SK-N-MC (cell line): ENCODE measurements around the gene SRRM4.
"Not testable (repeated sequence)": the region's sequence is repeated elsewhere in the genome, so short reads cannot be mapped to it uniquely, and the experiment has no call there.

Experiments used
- DNase-seq: peaks from one replicate; pipeline ENCODE4 v3.0.0-alpha.2; 2011; ENCODE audit warnings: low read depth, low spot score
- H3K27ac ChIP-seq: fragments of 200-600 bp; sonication (generic); 2 replicates; pipeline ENCODE4 v1.5.1; 2016; ENCODE audit warnings: mixed run types
- H3K36me3 ChIP-seq: fragments of 200-600 bp; sonication (generic); 2 replicates; pipeline ENCODE4 v1.6.1; 2017; ENCODE audit warnings: antibody characterized with exemption, low read length, mixed read lengths; ENCODE audit not compliant: insufficient read depth
- H3K4me3 ChIP-seq: fragments of 200-600 bp; sonication (generic); 2 replicates; pipeline ENCODE4 v1.5.1; 2016
- H3K9ac ChIP-seq: fragments of 200-600 bp; sonication (generic); 2 replicates; pipeline ENCODE4 v1.8.0; 2017; ENCODE audit warnings: mixed run types, mixed read lengths; ENCODE audit not compliant: insufficient read length
- H3K9me3 ChIP-seq: fragments of 200-600 bp; sonication (generic); 2 replicates; pipeline ENCODE4 v1.6.1; 2017; ENCODE audit warnings: low read depth, mild to moderate bottlenecking, antibody characterized with exemption, low read length, moderate library complexity, mixed read lengths
- EZH2 ChIP-seq: fragments of 200-600 bp; sonication (generic); IDR thresholded peaks from one replicate; pipeline ENCODE4 v1.6.1; 2017; ENCODE audit warnings: antibody characterized with exemption
- FOXP2 ChIP-seq: optimal IDR thresholded peaks from 2 replicates; pipeline ENCODE3; 2011; ENCODE audit warnings: mild to moderate bottlenecking, moderate library complexity; ENCODE audit not compliant: insufficient read depth; ENCODE audit errors: extremely low read length, control extremely low read depth
- POLR2AphosphoS5 ChIP-seq: IDR thresholded peaks from 2 replicates; pipeline ENCODE4 v1.6.1; 2012; ENCODE audit warnings: mild to moderate bottlenecking, low read depth, low read length, borderline replicate concordance

The SRRM4 gene

DNA sequence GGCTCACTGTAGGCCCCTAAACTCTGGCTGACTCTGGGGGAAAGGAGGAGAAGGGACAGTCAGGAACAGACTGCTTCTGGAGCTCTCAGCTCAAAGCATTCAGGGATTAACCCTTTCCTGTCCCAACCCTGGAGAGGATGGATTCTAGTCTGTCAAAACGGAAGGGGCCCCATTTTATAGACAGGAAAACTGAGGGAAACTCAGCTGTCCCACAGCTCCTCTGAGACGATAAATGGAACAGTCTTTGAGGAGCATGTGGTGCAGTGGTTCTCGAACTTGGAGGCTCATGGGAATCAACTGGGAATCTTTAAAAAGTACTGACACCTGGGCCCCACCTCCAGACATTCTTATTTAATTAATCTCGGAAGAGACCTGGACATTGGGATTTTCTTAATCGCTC is 23.7 kb downstream of the SRRM4 start:
- no peak for TF ChIP-seq POLR2AphosphoS5
- no peak for TF ChIP-seq FOXP2
- no peak for TF ChIP-seq EZH2
- no peak for DNase-seq
- H3K9ac ChIP-seq: no peak overlapping the region

GRCh38 chr12:119005913-119006312 is 24.6 kb downstream of the SRRM4 start:
- H3K4me3 ChIP-seq: no peak overlapping the region
- no peak overlapping the region for H3K9ac ChIP-seq
- no peaks in the 10 kb centered on the region for H3K9me3 ChIP-seq
- H3K36me3 ChIP-seq: no peaks in the 10 kb centered on the region
- H3K27ac ChIP-seq: no peak overlapping the region
- no peak for DNase-seq
- TF ChIP-seq EZH2 (no peak), POLR2AphosphoS5 (no peak), FOXP2 (no peak)

More for the DNA sequence above, 23.7 kb downstream of the SRRM4 start:
- no peaks in the 10 kb centered on the region for H3K36me3 ChIP-seq
- H3K9me3 ChIP-seq: no peaks in the 10 kb centered on the region
- no peak overlapping the region for H3K27ac ChIP-seq
- H3K4me3 ChIP-seq: no peak overlapping the region

DNA sequence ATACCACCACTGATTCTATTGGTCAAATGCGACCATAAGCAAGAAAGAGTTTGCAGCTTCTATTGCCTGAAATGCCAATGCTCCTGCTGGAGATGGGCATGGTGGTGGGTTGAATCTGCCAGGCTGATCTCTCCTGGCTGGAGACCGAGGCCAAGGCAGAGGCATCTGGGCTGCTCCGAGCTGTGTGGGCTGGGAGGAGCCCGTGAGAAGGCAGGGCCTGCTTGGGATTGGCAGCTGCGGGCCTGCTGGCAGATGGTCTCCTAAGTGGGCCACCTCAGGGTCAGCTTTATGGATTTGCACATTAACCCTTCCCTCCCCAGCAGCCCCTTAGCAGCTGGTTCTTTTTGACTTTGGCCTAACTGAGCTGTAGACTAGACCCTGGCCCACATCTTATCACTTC is 25.4 kb downstream of the SRRM4 start:
- no peak for DNase-seq
- Histone ChIP-seq H3K4me3 (no peak overlapping the region), H3K27ac (no peak overlapping the region), H3K9ac (no peak overlapping the region), H3K9me3 (no peaks in the 10 kb centered on the region), H3K36me3 (no peaks in the 10 kb centered on the region)
- TF ChIP-seq EZH2: no peak
- TF ChIP-seq POLR2AphosphoS5: no peak
- no peak for TF ChIP-seq FOXP2

GRCh38 chr12:119008273-119008672 is 26.9 kb downstream of the SRRM4 start:
- H3K27ac ChIP-seq, H3K9me3 ChIP-seq, H3K9ac ChIP-seq, H3K36me3 ChIP-seq, H3K4me3 ChIP-seq, DNase-seq: not testable (repeated sequence)

GRCh38 chr12:119008691-119009221 is 27.4 kb downstream of the SRRM4 start:
- Histone ChIP-seq H3K27ac (no peak overlapping the region), H3K9me3 (no peaks in the 10 kb centered on the region), H3K36me3 (no peaks in the 10 kb centered on the region), H3K9ac (no peak overlapping the region), H3K4me3 (no peak overlapping the region)
- DNase-seq: no peak
- TF ChIP-seq FOXP2: no peak
- TF ChIP-seq EZH2: no peak
- TF ChIP-seq POLR2AphosphoS5: no peak

DNA sequence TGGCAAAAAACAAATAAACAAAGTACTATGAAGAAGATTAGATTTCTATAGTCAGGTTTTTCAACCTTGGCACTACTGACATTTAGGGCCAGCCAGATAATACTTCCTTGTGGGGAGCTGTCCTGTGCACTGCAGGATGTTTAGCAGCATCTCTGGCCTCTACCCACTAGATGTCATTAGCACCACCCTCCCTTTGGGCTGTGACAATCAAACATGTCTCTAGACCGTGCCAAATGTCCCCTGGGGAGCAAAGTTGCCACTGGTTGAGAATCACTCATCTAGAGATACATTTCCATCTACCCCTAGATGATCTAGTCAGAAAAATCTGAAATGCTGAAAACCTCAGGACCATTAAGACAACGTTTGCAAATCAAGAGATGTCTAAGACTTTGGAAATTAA is 29.9 kb downstream of the SRRM4 start:
- DNase-seq: no peak
- no peaks in the 10 kb centered on the region for H3K9me3 ChIP-seq
- H3K9ac ChIP-seq: no peak overlapping the region
- no peaks in the 10 kb centered on the region for H3K36me3 ChIP-seq
- no peak for TF ChIP-seq POLR2AphosphoS5
- H3K4me3 ChIP-seq: no peak overlapping the region
- H3K27ac ChIP-seq: no peak overlapping the region

GRCh38 chr12:119012179-119012578 is 30.8 kb downstream of the SRRM4 start:
- no peaks in the 10 kb centered on the region for H3K36me3 ChIP-seq
- no peak for DNase-seq
- H3K9me3 ChIP-seq: no peaks in the 10 kb centered on the region

GRCh38 chr12:119013023-119013422 is 31.7 kb downstream of the SRRM4 start:
- no peak for DNase-seq
- no peak overlapping the region for H3K4me3 ChIP-seq
- TF ChIP-seq FOXP2: no peak
- H3K27ac ChIP-seq: no peak overlapping the region
- H3K9ac ChIP-seq: no peak overlapping the region
- no peaks in the 10 kb centered on the region for H3K9me3 ChIP-seq
- H3K36me3 ChIP-seq: no peaks in the 10 kb centered on the region

More at GRCh38 chr12:119012179-119012578, 30.8 kb downstream of the SRRM4 start:
- no peak overlapping the region for H3K9ac ChIP-seq
- H3K4me3 ChIP-seq: no peak overlapping the region
- TF ChIP-seq POLR2AphosphoS5 (no peak), EZH2 (no peak), FOXP2 (no peak)
- no peak overlapping the region for H3K27ac ChIP-seq

- Histone ChIP-seq H3K9me3 (no peaks in the 10 kb centered on the region), H3K36me3 (no peaks in the 10 kb centered on the region), H3K4me3 (no peak overlapping the region), H3K27ac (no peak overlapping the region), H3K9ac (no peak overlapping the region)
- TF ChIP-seq FOXP2: no peak
- no peak for TF ChIP-seq POLR2AphosphoS5
- no peak for TF ChIP-seq EZH2
- DNase-seq: no peak
Measured at GRCh38 chr12:119014368-119014767, 33.0 kb downstream of the SRRM4 start.

DNA sequence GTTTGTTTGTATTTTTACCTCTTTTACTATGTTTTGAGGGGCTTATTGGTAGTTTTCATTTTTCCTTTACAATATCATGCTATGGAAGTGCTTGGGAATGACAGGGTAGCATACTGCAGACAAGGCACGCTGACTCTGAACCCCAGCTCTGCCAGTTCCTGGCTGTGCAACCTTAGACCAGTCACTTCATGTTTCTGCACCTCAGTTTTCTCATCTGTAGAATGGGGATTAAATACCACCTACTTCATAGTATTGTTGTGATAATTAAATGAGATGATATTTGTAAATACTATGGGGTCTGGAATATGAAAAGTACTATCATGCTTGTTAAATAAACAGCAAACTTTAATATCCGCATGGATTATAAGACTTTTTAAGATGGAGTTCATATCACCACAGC is 35.4 kb downstream of the SRRM4 start:
- TF ChIP-seq POLR2AphosphoS5 (no peak), FOXP2 (no peak), EZH2 (no peak)
- no peak overlapping the region for H3K4me3 ChIP-seq
- H3K9me3 ChIP-seq: no peaks in the 10 kb centered on the region
- no peak overlapping the region for H3K9ac ChIP-seq
- H3K36me3 ChIP-seq: no peaks in the 10 kb centered on the region
- DNase-seq: no peak
- H3K27ac ChIP-seq: no peak overlapping the region
